Measurements from ENCODE around the gene SLC6A17.

SLC6A17 gene

DNA sequence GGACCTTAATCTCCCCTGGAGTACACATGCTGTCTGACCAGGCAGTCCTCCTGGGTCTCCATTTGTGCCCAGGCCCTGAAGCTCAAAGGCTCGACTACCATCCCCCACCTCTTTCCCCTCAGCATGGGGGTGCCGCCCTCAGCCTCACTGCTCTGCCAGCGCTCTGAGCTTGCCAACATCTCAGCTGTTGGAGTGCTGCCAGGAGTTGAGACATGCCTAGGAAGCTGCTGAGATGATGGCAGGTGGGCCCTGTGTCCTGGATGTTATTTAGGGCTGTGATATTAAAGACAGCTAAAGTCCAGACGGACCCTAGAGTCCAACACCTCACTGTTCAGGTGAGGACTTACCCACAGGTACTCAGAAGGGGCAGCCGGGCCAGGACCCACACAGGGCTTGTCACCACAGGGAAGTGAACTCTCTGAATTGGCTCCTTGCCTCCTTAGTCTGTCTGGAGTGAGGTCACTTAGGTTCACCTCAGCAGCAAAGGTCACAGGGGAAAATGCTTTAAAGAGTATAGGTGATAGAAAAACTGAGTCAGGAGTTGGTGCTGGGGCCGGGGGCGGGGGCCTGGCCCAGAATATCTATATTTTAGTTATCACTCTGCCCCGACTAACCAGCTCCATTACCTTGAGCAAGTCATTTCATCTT, 40.1 kb downstream of the SLC6A17 start:
- no peaks in the 10 kb centered on the region for H3K27me3 ChIP-seq (ENCODE audit: insufficient read depth, low read length)
- H3K23ac ChIP-seq (ENCODE audit: low read length): no peak overlapping the region
- H3K27ac ChIP-seq (ENCODE audit: low read depth, low read length): no peak overlapping the region
- no peak overlapping the region for H3K4me3 ChIP-seq (ENCODE audit: low read depth, low read length)
- no peak overlapping the region for H2AFZ ChIP-seq (ENCODE audit: insufficient read depth, low read length, poor library complexity)
- H3K4me2 ChIP-seq (ENCODE audit: low read length): no peak overlapping the region
- no peak overlapping the region for H4K91ac ChIP-seq (ENCODE audit: low read depth, low read length)
- no peak overlapping the region for H4K12ac ChIP-seq (ENCODE audit: low read depth, low read length)
- peaks cover 3% of the 10 kb centered on the region for H3K79me2 ChIP-seq (ENCODE audit: control insufficient read depth, insufficient read depth, low read length, poor library complexity)
- H2BK120ac ChIP-seq (ENCODE audit: insufficient read depth, low read length, poor library complexity): peak overlapping the region; percentile 26
- no peak overlapping the region for H3K9ac ChIP-seq (ENCODE audit: low read length)
- H2BK5ac ChIP-seq (ENCODE audit: low read depth, low read length, poor library complexity): no peak overlapping the region
- H3K36me3 ChIP-seq (ENCODE audit: control insufficient read depth in 1 of 2, insufficient read depth in 2 of 2, low read length in 2 of 2): no peaks in the 10 kb centered on the region
- peak overlapping the region; percentile 55 for H2BK12ac ChIP-seq (ENCODE audit: low read length)
- H4K8ac ChIP-seq (ENCODE audit: low read depth, low read length): no peak overlapping the region
- no peak overlapping the region for H3K18ac ChIP-seq (ENCODE audit: low read length)
- peak overlapping the region; percentile 69 for H2AK5ac ChIP-seq (ENCODE audit: low read length)
- DNase-seq: no peak
- no CpG with 5 or more reads among the region's 8 CpGs for WGBS (ENCODE audit: extremely low coverage, insufficient coverage, insufficient read length)
- H3K79me1 ChIP-seq (ENCODE audit: low read length): peaks cover 12% of the 10 kb centered on the region
- H3K14ac ChIP-seq (ENCODE audit: low read length): no peak overlapping the region
- H3K4me1 ChIP-seq (ENCODE audit: control insufficient read depth in 1 of 2, insufficient read depth in 2 of 2, low read length in 2 of 2): peaks cover 12 to 21% of the 10 kb centered on the region in 2 experiments
- H3K4ac ChIP-seq (ENCODE audit: low read depth, low read length): no peak overlapping the region
- H3K9me3 ChIP-seq (ENCODE audit: insufficient read depth, low read depth, low read length): peaks cover 2% of the 10 kb centered on the region

DNA sequence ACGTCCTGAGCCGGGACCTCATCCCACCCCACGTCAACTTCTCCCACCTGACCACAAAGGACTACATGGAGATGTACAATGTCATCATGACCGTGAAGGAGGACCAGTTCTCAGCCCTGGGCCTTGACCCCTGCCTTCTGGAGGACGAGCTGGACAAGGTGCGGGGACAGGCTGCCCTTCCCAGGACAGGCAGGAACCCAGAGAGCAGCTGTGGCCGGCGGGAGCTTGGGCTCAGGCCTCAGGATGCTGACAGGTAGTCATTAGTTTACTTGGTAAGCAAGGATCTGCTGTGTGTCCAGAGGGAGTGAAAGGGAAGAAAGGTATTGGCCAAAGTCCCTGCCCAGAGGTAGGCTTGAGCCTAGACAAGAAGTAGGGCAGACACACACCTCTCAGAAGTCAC, 42.2 kb downstream of the SLC6A17 start:
- Histone ChIP-seq H2AFZ (ENCODE audit: insufficient read depth, low read length, poor library complexity) (no peak overlapping the region), H3K4ac (ENCODE audit: low read depth, low read length) (no peak overlapping the region)

DNA sequence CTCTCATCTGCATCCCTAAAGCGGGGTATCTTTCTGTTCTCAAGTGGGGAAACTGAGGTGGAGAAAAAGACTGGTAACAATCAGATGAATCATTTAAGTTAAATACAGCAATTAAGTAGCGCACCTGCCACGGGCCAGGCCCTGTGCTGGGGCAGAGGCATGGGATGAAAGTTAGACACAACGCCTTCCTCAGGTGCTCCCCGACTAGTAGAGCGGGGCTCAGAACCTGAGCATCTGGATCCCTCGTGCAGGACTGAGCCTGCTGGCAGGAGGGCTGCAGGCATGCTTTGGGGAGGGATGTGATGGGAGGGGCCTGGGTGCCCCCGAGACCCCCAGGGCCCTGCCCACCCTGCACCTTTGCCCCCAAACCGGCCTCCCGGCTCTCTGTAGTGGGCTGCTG, 44.9 kb downstream of the SLC6A17 start:
- no peak for DNase-seq
- Histone ChIP-seq H2BK5ac (ENCODE audit: low read depth, low read length, poor library complexity) (no peak overlapping the region), H4K12ac (ENCODE audit: low read depth, low read length) (no peak overlapping the region), H3K4me2 (ENCODE audit: low read length) (no peak overlapping the region), H3K14ac (ENCODE audit: low read length) (no peak overlapping the region), H4K8ac (ENCODE audit: low read depth, low read length) (no peak overlapping the region), H3K79me1 (ENCODE audit: low read length) (no peaks in the 10 kb centered on the region), H3K9ac (ENCODE audit: low read length) (no peak overlapping the region), H2BK120ac (ENCODE audit: insufficient read depth, low read length, poor library complexity) (no peak overlapping the region), H3K4me3 (ENCODE audit: low read depth, low read length) (no peak overlapping the region), H3K27me3 (ENCODE audit: insufficient read depth, low read length) (no peaks in the 10 kb centered on the region), H2BK12ac (ENCODE audit: low read length) (no peak overlapping the region), H3K4ac (ENCODE audit: low read depth, low read length) (no peak overlapping the region), H2AFZ (ENCODE audit: insufficient read depth, low read length, poor library complexity) (no peak overlapping the region), H3K23ac (ENCODE audit: low read length) (no peak overlapping the region), H3K27ac (ENCODE audit: low read depth, low read length) (no peak overlapping the region), H3K4me1 (ENCODE audit: control insufficient read depth in 1 of 2, insufficient read depth in 2 of 2, low read length in 2 of 2) (no peaks in the 10 kb centered on the region), H3K36me3 (ENCODE audit: control insufficient read depth in 1 of 2, insufficient read depth in 2 of 2, low read length in 2 of 2) (no peaks in the 10 kb centered on the region), H3K9me3 (ENCODE audit: insufficient read depth, low read depth, low read length) (peaks cover 2% of the 10 kb centered on the region), H3K18ac (ENCODE audit: low read length) (no peak overlapping the region), H3K79me2 (ENCODE audit: control insufficient read depth, insufficient read depth, low read length, poor library complexity) (no peaks in the 10 kb centered on the region), H2AK5ac (ENCODE audit: low read length) (no peak overlapping the region), H4K91ac (ENCODE audit: low read depth, low read length) (no peak overlapping the region)
- WGBS (ENCODE audit: extremely low coverage, insufficient coverage, insufficient read length): no CpG with 5 or more reads among the region's 10 CpGs

More for the DNA sequence above, 42.2 kb downstream of the SLC6A17 start:
- Histone ChIP-seq H3K23ac (ENCODE audit: low read length) (no peak overlapping the region), H3K36me3 (ENCODE audit: control insufficient read depth in 1 of 2, insufficient read depth in 2 of 2, low read length in 2 of 2) (no peaks in the 10 kb centered on the region), H2BK5ac (ENCODE audit: low read depth, low read length, poor library complexity) (no peak overlapping the region), H3K18ac (ENCODE audit: low read length) (no peak overlapping the region), H2BK12ac (ENCODE audit: low read length) (no peak overlapping the region), H3K79me1 (ENCODE audit: low read length) (peaks cover 9% of the 10 kb centered on the region), H3K27me3 (ENCODE audit: insufficient read depth, low read length) (no peaks in the 10 kb centered on the region), H4K8ac (ENCODE audit: low read depth, low read length) (no peak overlapping the region), H3K79me2 (ENCODE audit: control insufficient read depth, insufficient read depth, low read length, poor library complexity) (peaks cover 3% of the 10 kb centered on the region), H3K4me3 (ENCODE audit: low read depth, low read length) (no peak overlapping the region), H3K4me1 (ENCODE audit: control insufficient read depth in 1 of 2, insufficient read depth in 2 of 2, low read length in 2 of 2) (peaks cover 12 to 13% of the 10 kb centered on the region in 2 experiments), H3K27ac (ENCODE audit: low read depth, low read length) (no peak overlapping the region), H2AK5ac (ENCODE audit: low read length) (no peak overlapping the region), H3K14ac (ENCODE audit: low read length) (no peak overlapping the region), H3K4me2 (ENCODE audit: low read length) (no peak overlapping the region), H3K9ac (ENCODE audit: low read length) (no peak overlapping the region), H4K12ac (ENCODE audit: low read depth, low read length) (no peak overlapping the region), H3K9me3 (ENCODE audit: insufficient read depth, low read depth, low read length) (peaks cover 2% of the 10 kb centered on the region), H4K91ac (ENCODE audit: low read depth, low read length) (no peak overlapping the region), H2BK120ac (ENCODE audit: insufficient read depth, low read length, poor library complexity) (no peak overlapping the region)
- DNase-seq: no peak
- WGBS (ENCODE audit: extremely low coverage, insufficient coverage, insufficient read length): no CpG with 5 or more reads among the region's 8 CpGs

DNA sequence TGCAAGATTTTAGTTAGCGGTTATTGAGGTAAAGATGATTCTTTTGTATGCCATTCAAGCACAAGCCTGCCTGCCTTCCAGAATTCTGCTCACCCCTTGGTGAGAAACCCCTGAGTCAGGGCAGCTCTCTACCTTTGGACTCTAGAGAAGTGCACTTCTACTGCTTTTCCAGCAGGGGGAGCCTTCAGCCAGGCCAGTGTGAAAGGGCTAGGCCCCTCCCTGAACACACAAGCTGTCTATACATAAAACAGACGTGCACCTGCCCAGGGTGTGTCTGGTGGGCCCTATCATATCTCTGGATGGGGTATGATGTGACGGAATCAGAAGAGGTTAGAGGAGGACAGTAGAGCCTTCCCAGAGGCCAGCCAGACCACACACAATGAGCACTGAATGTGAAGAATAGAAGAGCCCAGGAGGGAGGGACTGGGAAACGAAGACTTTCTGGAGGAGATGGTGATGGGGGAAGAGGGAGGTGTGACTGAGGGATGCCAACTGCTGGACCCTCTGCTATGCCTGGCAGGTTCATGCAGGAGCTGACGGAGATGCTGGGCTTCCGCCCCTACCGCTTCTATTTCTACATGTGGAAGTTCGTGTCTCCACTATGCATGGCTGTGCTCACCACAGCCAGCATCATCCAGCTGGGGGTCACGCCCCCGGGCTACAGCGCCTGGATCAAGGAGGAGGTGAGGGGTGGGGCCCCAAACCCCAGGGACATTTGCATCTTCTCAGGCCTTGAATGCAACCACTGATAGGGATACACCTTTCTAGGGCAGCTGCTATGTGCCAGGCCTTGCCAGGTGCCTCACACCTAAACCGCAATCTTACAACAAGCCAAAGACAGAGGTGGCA, 46.8 kb downstream of the SLC6A17 start:
- Histone ChIP-seq H3K18ac (ENCODE audit: low read length) (no peak overlapping the region), H3K4me2 (ENCODE audit: low read length) (no peak overlapping the region), H3K9me3 (ENCODE audit: insufficient read depth, low read depth, low read length) (peaks cover 3% of the 10 kb centered on the region), H2BK120ac (ENCODE audit: insufficient read depth, low read length, poor library complexity) (no peak overlapping the region), H3K23ac (ENCODE audit: low read length) (no peak overlapping the region), H3K9ac (ENCODE audit: low read length) (no peak overlapping the region), H2AK5ac (ENCODE audit: low read length) (no peak overlapping the region), H3K4ac (ENCODE audit: low read depth, low read length) (no peak overlapping the region), H4K91ac (ENCODE audit: low read depth, low read length) (no peak overlapping the region), H3K79me2 (ENCODE audit: control insufficient read depth, insufficient read depth, low read length, poor library complexity) (no peaks in the 10 kb centered on the region), H2BK12ac (ENCODE audit: low read length) (no peak overlapping the region), H2AFZ (ENCODE audit: insufficient read depth, low read length, poor library complexity) (no peak overlapping the region), H3K14ac (ENCODE audit: low read length) (no peak overlapping the region), H4K12ac (ENCODE audit: low read depth, low read length) (no peak overlapping the region), H3K27ac (ENCODE audit: low read depth, low read length) (no peak overlapping the region), H3K36me3 (ENCODE audit: control insufficient read depth in 1 of 2, insufficient read depth in 2 of 2, low read length in 2 of 2) (no peaks in the 10 kb centered on the region), H2BK5ac (ENCODE audit: low read depth, low read length, poor library complexity) (no peak overlapping the region), H3K79me1 (ENCODE audit: low read length) (no peaks in the 10 kb centered on the region), H3K4me3 (ENCODE audit: low read depth, low read length) (no peak overlapping the region), H3K27me3 (ENCODE audit: insufficient read depth, low read length) (no peaks in the 10 kb centered on the region), H4K8ac (ENCODE audit: low read depth, low read length) (no peak overlapping the region), H3K4me1 (ENCODE audit: control insufficient read depth in 1 of 2, insufficient read depth in 2 of 2, low read length in 2 of 2) (peaks cover 2 to 3% of the 10 kb centered on the region in 2 experiments)
- peak in 1 of 2 donors; percentile 68 for DNase-seq
- WGBS (ENCODE audit: extremely low coverage, insufficient coverage, insufficient read length): no CpG with 5 or more reads among the region's 12 CpGs

Measured in trophoblast cell (in vitro differentiated cells and primary cell).